ENCODE measurements around the gene MVB12A. TPM values are rescaled to one million over a fixed set of nuclear protein-coding genes. Genes with fewer than 3 reads are reported as not detected.

The MVB12A gene
- total and polyA plus RNA-seq, 9 of the 15 experiments (the other 6 are each of a cell fraction or from before 2014, with no cell fraction given): 1.2 to 46.2 (median 22.4) TPM

GRCh38 chr19:17391371-17392151 is 28.3 kb upstream of the MVB12A start:
- no peaks in the 10 kb centered on the region for H3K79me2 ChIP-seq (ENCODE audit: control insufficient read depth, insufficient read depth, low read length)
- FAIRE-seq: no peak
- no peaks in the 10 kb centered on the region for H4K20me1 ChIP-seq (replicated peaks; ENCODE audit: control insufficient read depth, insufficient read depth, low read length)
- H3K9me3 ChIP-seq (replicated peaks; ENCODE audit: control insufficient read depth, insufficient read depth, low read depth, low read length): peaks cover 9% of the 10 kb centered on the region
- ChIA-PET POLR2A (interaction anchor here (0.5 to 1.0 kb wide), 6 partner anchors 9 to 470 kb away, joined by 3 to 5 read pairs (median 4); no protein-coding TSS in a partner anchor), CTCF (ENCODE audit: low intra/inter-chr PET ratio) (interaction anchor here (0.6 to 2.0 kb wide), 2 partner anchors 87 to 99 kb away, joined by 3 to 7 read pairs; no protein-coding TSS in a partner anchor)
- H3K4me1 ChIP-seq (replicated peaks in 1 of 2; ENCODE audit: control insufficient read depth in 2 of 2, insufficient read depth in 2 of 2, low read length in 2 of 2): peaks cover 22 to 37% of the 10 kb centered on the region in 2 experiments
- intact Hi-C loops (cut with micrococcal nuclease) (no loop called here), in situ Hi-C loops (cut with MboI) (no loop called here)
- peak in 2 of 4 experiments; percentile 36 to 44 for DNase-seq (ENCODE audit: extremely low read depth in 1 of 4, low spot score in 3 of 4)
- H3K9me1 ChIP-seq (ENCODE audit: control insufficient read depth, insufficient read depth, low read length): no peaks in the 10 kb centered on the region
- peak overlapping the region; percentile 88 for H3K4me2 ChIP-seq (ENCODE audit: insufficient read depth, low read length)
- 0 out of 3 replicates have a peak, but pooled peaks cover 2% of the 10 kb centered on the region for H3K36me3 ChIP-seq (ENCODE audit: control insufficient read depth, insufficient read depth, low read length)
- peak overlapping the region in 1 of 2 experiments; percentile 59; a peak in 2 of 4 replicates for H3K9ac ChIP-seq (ENCODE audit: insufficient read depth in 1 of 2, low read depth in 2 of 2, low read length in 2 of 2)
- H3K27me3 ChIP-seq (ENCODE audit: control insufficient read depth in 2 of 2, insufficient read depth in 2 of 2, low read length in 2 of 2): no peaks in the 10 kb centered on the region
- peak overlapping the region; percentile 51 for H3K4me3 ChIP-seq
- peak overlapping the region; percentile 83 for H2AFZ ChIP-seq (ENCODE audit: low read depth, low read length)
- 0 out of 3 replicates have a peak, but pooled peaks have one; percentile 8 for ATAC-seq
- 12% methylated on average over 24 of the region's 26 CpGs for WGBS (ENCODE audit: insufficient coverage, low coverage, missing lambda C conversion rate)
- no TSS peak for BruUV-seq (replicated peaks)
- no peak overlapping the region for H3K27ac ChIP-seq (ENCODE audit: extremely low read depth, low read depth, low read length)
- no peak for TF ChIP-seq NR4A1 (CRISPR knock-in tag; IDR thresholded peaks at IDR 0.05)
- no peak for TF ChIP-seq NR4A1 (tag; IDR thresholded peaks at IDR 0.05)
- no peak for TF ChIP-seq E2F8 (IDR thresholded peaks at IDR 0.05; ENCODE audit: low read depth, partially characterized antibody)
- TF ChIP-seq OTX1 (CRISPR knock-in tag; IDR thresholded peaks at IDR 0.05): 0 out of 2 replicates have a peak, but pooled peaks have one; percentile 9
- 0 out of 2 replicates have a peak, but pooled peaks have one; percentile 42 for TF ChIP-seq ZNF592 (IDR thresholded peaks at IDR 0.05)
- TF ChIP-seq LCOR (CRISPR knock-in tag; IDR thresholded peaks at IDR 0.05): no peak
- no peak for TF ChIP-seq KLF16 (IDR thresholded peaks at IDR 0.05)
- no peak for TF ChIP-seq ZSCAN29 (IDR thresholded peaks at IDR 0.05)
- TF ChIP-seq RBM17 (IDR thresholded peaks at IDR 0.05; ENCODE audit: borderline replicate concordance, low read depth, low read length): no peak
- TF ChIP-seq HDAC1 (IDR thresholded peaks at IDR 0.05): peak in 1 of 2 experiments; percentile 11; a peak in 1 of 4 replicates
- TF ChIP-seq CTCFL (IDR thresholded peaks at IDR 0.05; ENCODE audit: borderline replicate concordance, insufficient read depth, low read depth, low read length, poor library complexity, severe bottlenecking): no peak
